Activated gamma-delta T cell treated with anti-CD3 and anti-CD28 coated beads, Interleukin-2, amount 50 U/mL, for 16 hours (primary cell): ENCODE measurements around the gene ZNF662.
"Not testable (repeated sequence)": the region's sequence is repeated elsewhere in the genome, so short reads cannot be mapped to it uniquely, and the experiment has no call there.

Experiments
- DNase-seq: peaks from one replicate; pipeline ENCODE4 v3.0.0-alpha.2; 2020; ENCODE audit warnings: low read depth

The ZNF662 gene

GRCh38 chr3:42906070-42906847 lies at the start of gene ZNF662:
Gene ZNF662 (plus strand): TSS chr3:42906142. CDS start chr3:42908115, 1,973 bp downstream.
- no peak for DNase-seq

GRCh38 chr3:42856544-42856943 lies 49.4 kb upstream of the ZNF662 start:
- no peak for DNase-seq

GRCh38 chr3:42864321-42864950 lies 41.5 kb upstream of the ZNF662 start:
- DNase-seq = no peak

GRCh38 chr3:42865256-42865655 lies 40.7 kb upstream of the ZNF662 start:
- DNase-seq = no peak

GRCh38 chr3:42867138-42867537 lies 38.8 kb upstream of the ZNF662 start:
- DNase-seq = no peak

GRCh38 chr3:42868841-42869240 lies 37.1 kb upstream of the ZNF662 start:
- DNase-seq = no peak

- DNase-seq = no peak
Measured at GRCh38 chr3:42871592-42872196, 34.2 kb upstream of the ZNF662 start.

GRCh38 chr3:42872718-42873117 lies 33.2 kb upstream of the ZNF662 start:
- no peak for DNase-seq

GRCh38 chr3:42873221-42873982 lies 32.5 kb upstream of the ZNF662 start:
- DNase-seq = no peak

GRCh38 chr3:42874749-42875148 lies 31.2 kb upstream of the ZNF662 start:
- DNase-seq = no peak

GRCh38 chr3:42875325-42876151 lies 30.4 kb upstream of the ZNF662 start, which contains the start of gene CYP8B1:
Gene CYP8B1 (minus strand): TSS chr3:42875879. CDS start chr3:42875816, 63 bp downstream.
- no peak for DNase-seq

GRCh38 chr3:42876401-42876800 lies 29.5 kb upstream of the ZNF662 start:
- DNase-seq = no peak

- no peak for DNase-seq
Measured at GRCh38 chr3:42876940-42877720, 28.8 kb upstream of the ZNF662 start.

- DNase-seq = no peak
Measured at GRCh38 chr3:42877881-42878280, 28.1 kb upstream of the ZNF662 start.

- no peak for DNase-seq
Measured at GRCh38 chr3:42880183-42880582, 25.8 kb upstream of the ZNF662 start.

GRCh38 chr3:42880601-42881451 lies 25.1 kb upstream of the ZNF662 start:
- peak; percentile 80 for DNase-seq

GRCh38 chr3:42883251-42883930 lies 22.6 kb upstream of the ZNF662 start:
- DNase-seq = not testable (repeated sequence)

GRCh38 chr3:42884324-42884723 lies 21.6 kb upstream of the ZNF662 start:
- no peak for DNase-seq

GRCh38 chr3:42886294-42886822 lies 19.6 kb upstream of the ZNF662 start:
- DNase-seq = no peak
